ENCODE measurements around the gene USP15.

USP15 gene

GRCh38 chr12:62258231-62258630 lies 2.0 kb upstream of the USP15 start:
- no peak for DNase-seq (ENCODE audit: low read depth)

- no peak for DNase-seq (ENCODE audit: low read depth)
Observed at GRCh38 chr12:62258941-62259630, 1.1 kb upstream of the USP15 start.

- DNase-seq (ENCODE audit: low read depth): no peak
Observed at GRCh38 chr12:62259631-62259992, 592 bp upstream of the USP15 start.

GRCh38 chr12:62260733-62261683 lies 804 bp downstream of the USP15 start:
- DNase-seq (ENCODE audit: low read depth): peak; percentile 47

- DNase-seq (ENCODE audit: low read depth): no peak
Observed at GRCh38 chr12:62261876-62262517, 1.8 kb downstream of the USP15 start.

GRCh38 chr12:62263232-62263631 lies 3.0 kb downstream of the USP15 start:
- DNase-seq (ENCODE audit: low read depth): no peak

GRCh38 chr12:62263966-62264365 lies 3.8 kb downstream of the USP15 start:
- no peak for DNase-seq (ENCODE audit: low read depth)

- no peak for DNase-seq (ENCODE audit: low read depth)
Observed at GRCh38 chr12:62264706-62265105, 4.5 kb downstream of the USP15 start.

- DNase-seq (ENCODE audit: low read depth): no peak
Observed at GRCh38 chr12:62265511-62265910, 5.3 kb downstream of the USP15 start.

GRCh38 chr12:62267026-62267425 lies 6.8 kb downstream of the USP15 start:
- no peak for DNase-seq (ENCODE audit: low read depth)

- no peak for DNase-seq (ENCODE audit: low read depth)
Observed at GRCh38 chr12:62267480-62267879, 7.3 kb downstream of the USP15 start.

GRCh38 chr12:62268956-62269355 lies 8.8 kb downstream of the USP15 start:
- no peak for DNase-seq (ENCODE audit: low read depth)

GRCh38 chr12:62269464-62270228 lies 9.4 kb downstream of the USP15 start:
- DNase-seq (ENCODE audit: low read depth): no peak

GRCh38 chr12:62270384-62270783 lies 10.2 kb downstream of the USP15 start:
- no peak for DNase-seq (ENCODE audit: low read depth)

GRCh38 chr12:62270872-62271271 lies 10.7 kb downstream of the USP15 start:
- DNase-seq (ENCODE audit: low read depth): no peak

- no peak for DNase-seq (ENCODE audit: low read depth)
Observed at GRCh38 chr12:62272936-62273552, 12.8 kb downstream of the USP15 start.

GRCh38 chr12:62273724-62274380 lies 13.6 kb downstream of the USP15 start:
- no peak for DNase-seq (ENCODE audit: low read depth)

- no peak for DNase-seq (ENCODE audit: low read depth)
Observed at GRCh38 chr12:62278022-62278421, 17.8 kb downstream of the USP15 start.

- DNase-seq (ENCODE audit: low read depth): no peak
Observed at GRCh38 chr12:62279058-62279457, 18.9 kb downstream of the USP15 start.

- DNase-seq (ENCODE audit: low read depth): no peak
Observed at GRCh38 chr12:62279961-62280360, 19.8 kb downstream of the USP15 start.

All from activated T-helper 1 cell treated with Interleukin-2 at 50 U/mL for 16 hours (primary cell).